NCI-H345 (cell line): ENCODE results near the gene SULT2B1.

ENCODE experiments used
- DNase-seq: peaks from one replicate; lab custom pipeline; 2025; lab: John Stamatoyannopoulos, UW

The SULT2B1 gene

GRCh38 chr19:48600679-48601417 lies 48.9 kb downstream of the SULT2B1 start:
- DNase-seq = no peak

- no peak for DNase-seq
Measured at GRCh38 chr19:48603001-48603400, 51.0 kb downstream of the SULT2B1 start.

- no peak for DNase-seq
Measured at GRCh38 chr19:48603449-48603848, 51.5 kb downstream of the SULT2B1 start.

- no peak for DNase-seq
Measured at GRCh38 chr19:48603850-48604249, 51.9 kb downstream of the SULT2B1 start.

- no peak for DNase-seq
Measured at GRCh38 chr19:48606463-48607358, 54.7 kb downstream of the SULT2B1 start, which contains the start of gene SPACA4. TSS of gene SPACA4 (plus strand) at chr19:48606742. CDS start at chr19:48606979, 237 bp downstream.

- no peak for DNase-seq
Measured at GRCh38 chr19:48607359-48607755, 55.4 kb downstream of the SULT2B1 start.

GRCh38 chr19:48608798-48609263 lies 56.9 kb downstream of the SULT2B1 start:
- peak; percentile 62 for DNase-seq

- DNase-seq = no peak
Measured at GRCh38 chr19:48609571-48610108, 57.7 kb downstream of the SULT2B1 start.

GRCh38 chr19:48611872-48612271 lies 59.9 kb downstream of the SULT2B1 start:
- DNase-seq = no peak

GRCh38 chr19:48613024-48613851 lies 61.3 kb downstream of the SULT2B1 start:
- DNase-seq = no peak

GRCh38 chr19:48613852-48614435 lies 62.0 kb downstream of the SULT2B1 start:
- DNase-seq = no peak

- DNase-seq = peak; percentile 31
Measured at GRCh38 chr19:48614436-48615230, 62.7 kb downstream of the SULT2B1 start, which contains the start of gene FAM83E. TSS of gene FAM83E (minus strand) at chr19:48615076. CDS start at chr19:48613372, 1,704 bp downstream.

- no peak for DNase-seq
Measured at GRCh38 chr19:48615231-48616040, 63.5 kb downstream of the SULT2B1 start.

GRCh38 chr19:48616041-48616436 lies 64.1 kb downstream of the SULT2B1 start:
- DNase-seq = no peak

GRCh38 chr19:48616491-48617056 lies 64.6 kb downstream of the SULT2B1 start:
- no peak for DNase-seq

GRCh38 chr19:48617146-48617937 lies 65.4 kb downstream of the SULT2B1 start:
- DNase-seq = no peak

- no peak for DNase-seq
Measured at GRCh38 chr19:48618278-48618915, 66.4 kb downstream of the SULT2B1 start.
